ACC112 (cell line): ENCODE results near the gene PAQR5.

ENCODE experiments used
- H2AFZ ChIP-seq: fragments of 200-600 bp; sonication (generic); one replicate; pipeline ENCODE4 v1.6.0; 2017; ENCODE audit warnings: antibody characterized with exemption, low read length; ENCODE audit not compliant: unreplicated experiment
- H3K27ac ChIP-seq: fragments of 200-600 bp; sonication (generic); 2 replicates; pipeline ENCODE4 v1.5.1; 2014; ENCODE audit warnings: low read depth, mild to moderate bottlenecking, antibody characterized with exemption, low read length, moderate library complexity
- H3K27me3 ChIP-seq: fragments of 200-600 bp; sonication (generic); 2 replicates; pipeline ENCODE4 v1.6.1; 2014; ENCODE audit warnings: mild to moderate bottlenecking, antibody characterized with exemption, low read length, moderate library complexity, mixed read lengths; ENCODE audit not compliant: insufficient read depth
- H3K36me3 ChIP-seq: fragments of 200-600 bp; sonication (generic); 2 replicates; pipeline ENCODE4 v1.6.1; 2016; ENCODE audit warnings: mild to moderate bottlenecking, antibody characterized with exemption, low read length, moderate library complexity, mixed read lengths; ENCODE audit not compliant: insufficient read depth
- H3K4me1 ChIP-seq: fragments of 200-600 bp; sonication (generic); one replicate; pipeline ENCODE4 v1.6.1; 2016; ENCODE audit warnings: low read length, mixed read lengths; ENCODE audit not compliant: insufficient read depth, unreplicated experiment, control insufficient read depth
- H3K4me3 ChIP-seq: fragments of 200-600 bp; sonication (generic); 2 replicates; pipeline ENCODE4 v1.5.1; 2014; ENCODE audit warnings: mild to moderate bottlenecking, low read depth, low read length
- H3K79me2 ChIP-seq: fragments of 200-600 bp; sonication (generic); one replicate; pipeline ENCODE4 v1.6.0; 2016; ENCODE audit warnings: low read length; ENCODE audit not compliant: control insufficient read depth, unreplicated experiment, insufficient read depth

Gene PAQR5

DNA sequence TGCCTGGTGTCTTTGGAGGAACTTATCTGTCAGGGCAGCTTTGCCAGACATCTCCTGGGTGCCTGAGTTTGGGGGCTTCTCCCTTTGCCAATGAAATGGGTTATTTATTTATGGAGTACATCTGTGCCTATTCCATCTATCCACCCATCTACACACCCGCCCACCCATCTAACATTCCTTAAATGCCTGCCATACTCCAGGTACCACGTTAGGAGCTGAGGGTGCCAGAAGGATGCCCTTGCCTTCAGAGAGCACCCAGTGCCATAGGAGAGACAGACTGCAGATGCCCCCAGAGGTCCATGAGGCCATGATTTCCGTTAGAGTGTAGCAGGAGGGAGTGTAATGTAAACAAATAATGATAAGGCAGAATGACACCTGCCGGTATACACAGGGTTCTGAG, 93.6 kb downstream of the PAQR5 start:
- Histone ChIP-seq H3K4me3 (no peak overlapping the region), H2AFZ (no peak overlapping the region), H3K36me3 (no peaks in the 10 kb centered on the region), H3K27ac (no peak overlapping the region), H3K4me1 (peaks cover 21% of the 10 kb centered on the region), H3K27me3 (no peaks in the 10 kb centered on the region), H3K79me2 (no peaks in the 10 kb centered on the region)

DNA sequence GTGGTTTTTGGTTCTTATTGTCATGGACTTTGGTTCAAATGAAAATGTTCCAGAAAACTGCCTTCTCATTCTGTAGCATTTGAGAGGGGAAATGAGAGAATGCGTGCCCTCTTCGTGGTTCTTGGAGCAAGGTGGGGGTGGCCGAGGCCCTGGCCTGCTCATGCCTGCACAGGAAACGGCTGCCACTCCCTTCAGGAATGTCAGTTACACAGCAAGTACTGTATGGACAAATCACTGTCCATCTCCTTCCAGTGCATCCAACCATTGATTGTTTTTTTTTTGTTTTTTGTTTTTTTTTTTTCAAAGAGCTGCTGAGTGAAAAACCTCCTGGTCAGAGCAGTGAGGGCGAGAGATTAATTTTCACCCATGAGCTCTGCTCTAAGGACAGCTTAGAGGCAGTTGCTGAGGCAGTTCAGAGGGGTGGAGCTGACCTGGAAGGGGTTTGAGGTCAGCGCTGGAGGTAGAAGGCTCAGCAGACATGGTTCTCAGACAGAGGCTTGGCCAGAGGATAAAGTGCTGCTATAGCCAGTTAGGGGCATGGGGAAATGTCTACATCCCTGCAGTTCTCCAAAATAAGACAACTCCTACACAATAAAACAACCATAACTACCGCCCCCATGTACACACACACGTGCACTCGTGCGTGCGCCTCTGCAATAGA, 95.2 kb downstream of the PAQR5 start:
- Histone ChIP-seq H3K79me2 (no peaks in the 10 kb centered on the region), H3K4me3 (0 out of 2 replicates have a peak overlapping the region, but pooled peaks have one; percentile 53), H3K4me1 (peaks cover 28% of the 10 kb centered on the region), H2AFZ (no peak overlapping the region), H3K27me3 (no peaks in the 10 kb centered on the region), H3K36me3 (no peaks in the 10 kb centered on the region), H3K27ac (no peak overlapping the region)

DNA sequence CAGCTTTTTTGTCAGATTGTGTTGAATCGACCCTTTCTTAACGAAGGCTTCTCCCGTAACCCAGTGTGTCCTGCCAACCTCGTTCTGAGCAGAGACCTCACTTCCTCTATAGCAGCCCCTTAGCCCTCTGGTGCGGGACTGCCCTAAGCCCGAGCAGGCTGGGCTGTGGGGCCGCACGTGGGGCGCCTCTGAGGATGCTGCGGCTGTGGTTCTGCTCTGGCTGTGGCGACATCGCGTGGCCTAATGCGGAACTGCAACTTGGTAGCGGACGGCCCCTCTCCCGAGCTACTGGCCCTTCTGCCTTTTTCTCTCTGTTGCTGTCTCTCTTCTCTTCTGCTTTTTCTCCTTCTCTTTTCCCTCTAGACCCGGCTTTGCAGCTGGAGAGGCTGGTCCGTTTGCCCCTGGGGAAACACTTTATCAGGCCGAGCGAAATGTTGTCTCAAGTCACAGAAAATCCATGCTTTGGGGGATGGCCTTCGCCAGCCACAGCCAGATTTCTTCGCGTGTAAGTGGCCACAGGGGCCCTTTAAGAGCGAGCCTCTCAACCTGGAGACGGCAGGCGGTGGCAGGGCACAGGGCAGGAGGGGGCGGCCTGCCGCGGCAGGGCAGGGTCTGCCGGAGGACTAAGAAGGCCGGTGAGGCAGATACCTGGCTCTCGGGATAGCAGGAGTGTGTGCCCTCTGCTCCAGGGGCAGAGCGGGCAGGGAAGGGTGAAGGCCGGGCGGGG, 96.0 kb downstream of the PAQR5 start:
- no peak overlapping the region for H3K27ac ChIP-seq
- no peaks in the 10 kb centered on the region for H3K79me2 ChIP-seq
- H3K27me3 ChIP-seq = no peaks in the 10 kb centered on the region
- H2AFZ ChIP-seq = no peak overlapping the region
- H3K36me3 ChIP-seq = no peaks in the 10 kb centered on the region
- H3K4me3 ChIP-seq = 0 out of 2 replicates have a peak overlapping the region, but pooled peaks have one; percentile 53
- H3K4me1 ChIP-seq = peaks cover 32% of the 10 kb centered on the region

DNA sequence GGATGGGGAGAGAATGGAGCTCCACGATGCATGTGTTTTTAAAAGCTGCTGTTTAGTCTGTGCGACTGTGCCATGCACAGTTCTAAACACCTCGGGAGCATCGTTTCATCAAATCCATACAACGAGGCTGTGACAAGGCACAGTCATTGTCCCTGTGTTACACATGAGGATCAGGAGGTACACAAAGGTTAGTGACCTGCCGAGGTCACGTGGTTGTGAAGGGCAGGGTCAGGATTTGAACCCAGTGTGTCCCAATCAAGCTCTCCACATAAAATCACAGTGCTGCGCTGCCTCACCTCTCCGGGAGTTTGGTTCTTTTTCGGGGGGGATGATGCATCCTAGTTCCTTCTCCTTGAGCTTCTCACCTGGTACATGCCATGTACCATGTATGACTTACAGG, 96.7 kb downstream of the PAQR5 start:
- H3K36me3 ChIP-seq = no peaks in the 10 kb centered on the region
- H3K27me3 ChIP-seq = no peaks in the 10 kb centered on the region
- no peak overlapping the region for H3K27ac ChIP-seq
- H3K79me2 ChIP-seq = no peaks in the 10 kb centered on the region
- no peak overlapping the region for H2AFZ ChIP-seq
- H3K4me1 ChIP-seq = peaks cover 30% of the 10 kb centered on the region
- H3K4me3 ChIP-seq = no peak overlapping the region

DNA sequence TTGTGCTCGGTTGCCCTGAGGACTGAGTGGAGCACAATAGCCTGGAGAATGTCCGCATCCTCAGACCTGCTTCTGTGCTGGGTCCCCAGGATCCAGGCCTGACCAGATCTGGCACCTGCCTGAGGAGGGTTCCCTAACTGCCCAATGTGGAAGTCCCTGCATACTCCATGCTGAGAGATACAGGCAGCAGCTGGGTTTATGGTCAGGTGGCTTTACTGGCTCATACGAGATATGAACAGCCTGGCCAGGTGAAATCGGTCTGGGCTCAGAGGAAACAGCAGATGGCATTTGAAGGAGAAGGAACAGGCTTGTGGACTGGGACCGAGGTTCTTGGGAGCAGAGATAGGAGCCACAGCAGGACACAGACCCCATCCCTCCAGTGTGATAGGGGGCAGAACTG, 97.3 kb downstream of the PAQR5 start:
- H3K4me1 ChIP-seq = peaks cover 25% of the 10 kb centered on the region
- no peak overlapping the region for H2AFZ ChIP-seq
- H3K4me3 ChIP-seq = no peak overlapping the region
- no peaks in the 10 kb centered on the region for H3K79me2 ChIP-seq
- H3K36me3 ChIP-seq = no peaks in the 10 kb centered on the region
- no peak overlapping the region for H3K27ac ChIP-seq
- no peaks in the 10 kb centered on the region for H3K27me3 ChIP-seq

DNA sequence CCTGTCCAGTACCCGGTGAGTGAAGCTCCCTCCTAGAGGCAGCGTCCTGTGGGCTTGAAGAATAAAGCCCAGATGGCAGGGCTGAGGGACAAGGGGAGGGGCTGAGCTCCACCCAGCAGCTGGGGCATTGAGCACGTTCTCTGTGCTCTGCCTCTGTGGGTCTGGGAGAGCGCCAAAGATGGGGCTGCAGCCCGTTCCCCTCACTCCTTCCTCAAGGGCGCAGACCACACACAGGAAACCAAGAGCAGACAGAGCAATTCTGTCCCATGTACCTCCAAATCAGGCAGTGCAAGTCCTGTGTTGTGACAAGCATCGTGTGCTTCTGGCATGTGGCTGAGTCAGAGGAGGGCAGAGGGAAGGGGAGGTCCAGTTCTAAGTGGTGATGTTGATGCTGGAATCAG, 99.8 kb downstream of the PAQR5 start:
- Histone ChIP-seq H3K27me3 (no peaks in the 10 kb centered on the region), H3K4me3 (no peak overlapping the region), H2AFZ (no peak overlapping the region), H3K79me2 (no peaks in the 10 kb centered on the region), H3K27ac (no peak overlapping the region), H3K4me1 (peaks cover 33% of the 10 kb centered on the region), H3K36me3 (no peaks in the 10 kb centered on the region)

DNA sequence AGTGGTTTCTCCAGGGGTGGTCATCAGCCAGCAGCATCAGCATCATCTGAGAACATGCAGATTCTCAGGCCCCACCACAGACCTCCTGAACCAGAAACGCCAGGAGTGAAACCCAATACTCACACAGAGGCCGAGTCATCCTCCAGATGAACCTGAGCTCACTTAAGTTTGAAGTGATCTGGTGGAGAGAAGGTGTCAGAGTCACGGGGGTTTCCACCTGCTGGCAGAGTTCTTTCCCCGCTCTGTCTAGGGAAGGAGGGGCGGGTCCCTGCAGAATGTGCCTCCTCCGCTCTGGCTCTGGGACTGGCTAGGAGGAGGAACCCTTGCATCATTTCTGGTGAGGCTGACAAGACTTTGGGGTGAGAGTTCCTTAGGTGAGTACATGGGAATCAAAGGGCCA, 102.1 kb downstream of the PAQR5 start:
- no peaks in the 10 kb centered on the region for H3K27me3 ChIP-seq
- no peaks in the 10 kb centered on the region for H3K36me3 ChIP-seq
- no peak overlapping the region for H3K27ac ChIP-seq
- no peak overlapping the region for H2AFZ ChIP-seq
- H3K79me2 ChIP-seq = no peaks in the 10 kb centered on the region
- no peak overlapping the region for H3K4me3 ChIP-seq
- peaks cover 32% of the 10 kb centered on the region for H3K4me1 ChIP-seq

DNA sequence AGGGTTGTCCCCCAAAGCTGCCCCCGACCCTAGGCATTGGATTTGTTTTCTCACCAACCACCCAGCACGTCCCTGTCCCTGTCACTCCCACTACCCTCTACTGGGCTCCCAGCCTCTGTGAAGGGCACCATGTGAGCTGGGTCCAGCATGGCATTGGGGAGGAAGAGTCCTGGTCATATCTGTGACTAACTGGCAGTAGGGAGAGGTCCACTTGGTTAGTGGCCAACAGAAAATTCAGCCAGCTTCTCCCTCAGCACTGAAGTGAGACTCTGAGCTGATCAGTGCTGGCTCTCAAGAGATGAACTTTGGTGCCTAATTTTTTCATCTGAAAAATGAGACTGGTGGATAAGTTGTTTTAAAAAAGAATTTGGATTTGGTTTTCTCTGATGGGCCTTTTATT, 104.1 kb downstream of the PAQR5 start:
- H3K79me2 ChIP-seq = no peaks in the 10 kb centered on the region
- H2AFZ ChIP-seq = no peak overlapping the region
- H3K27ac ChIP-seq = no peak overlapping the region
- H3K36me3 ChIP-seq = no peaks in the 10 kb centered on the region
- no peak overlapping the region for H3K4me3 ChIP-seq
- H3K27me3 ChIP-seq = no peaks in the 10 kb centered on the region
- H3K4me1 ChIP-seq = peaks cover 32% of the 10 kb centered on the region

DNA sequence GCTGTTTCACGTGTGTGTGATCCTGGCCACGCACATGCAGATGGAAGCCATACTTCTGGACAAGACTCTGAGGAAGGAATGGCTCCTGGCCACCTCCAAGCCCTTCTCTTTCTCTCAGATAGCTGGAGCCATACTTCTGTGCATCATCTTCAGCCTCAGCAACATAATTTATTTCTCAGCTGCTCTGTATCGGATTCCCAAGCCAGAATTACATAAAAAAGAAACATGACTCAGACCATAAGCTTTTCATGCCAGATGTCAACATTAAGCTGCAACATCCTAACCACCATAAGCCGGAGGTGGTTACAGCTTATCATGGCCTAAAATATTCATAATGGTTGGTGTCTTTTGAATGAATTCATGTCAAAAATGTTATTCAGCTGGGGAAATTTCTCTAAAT, 104.9 kb downstream of the PAQR5 start:
- H3K79me2 ChIP-seq = no peaks in the 10 kb centered on the region
- no peak overlapping the region for H2AFZ ChIP-seq
- H3K27ac ChIP-seq = peak overlapping the region; percentile 42
- H3K4me3 ChIP-seq = no peak overlapping the region; the same call in 1 of the 2 replicates
- H3K27me3 ChIP-seq = no peaks in the 10 kb centered on the region
- H3K4me1 ChIP-seq = peaks cover 28% of the 10 kb centered on the region
- H3K36me3 ChIP-seq = no peaks in the 10 kb centered on the region

DNA sequence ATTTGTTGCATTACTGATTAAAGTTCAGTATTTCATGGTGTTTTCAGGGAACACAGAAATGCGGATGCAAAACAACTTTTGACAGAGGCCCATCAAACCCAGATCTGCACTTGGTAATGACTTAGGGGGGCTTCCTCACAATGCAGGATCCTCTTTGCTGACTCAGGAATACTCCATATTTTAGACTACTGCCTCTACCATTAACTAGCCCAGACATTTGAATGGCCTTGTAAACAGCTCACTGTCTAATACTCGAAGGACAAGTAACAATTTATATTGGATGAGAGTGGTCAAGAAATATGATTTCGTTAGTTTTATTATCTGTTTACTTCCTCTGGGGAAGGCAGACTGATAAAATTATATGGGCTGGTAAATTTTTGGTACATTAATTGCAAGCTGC, 106.4 kb downstream of the PAQR5 start:
- Histone ChIP-seq H3K27me3 (no peaks in the 10 kb centered on the region), H3K4me1 (peaks cover 20% of the 10 kb centered on the region), H3K79me2 (peaks cover under 1% of the 10 kb centered on the region), H2AFZ (no peak overlapping the region), H3K27ac (no peak overlapping the region), H3K4me3 (no peak overlapping the region), H3K36me3 (no peaks in the 10 kb centered on the region)
